ENCODE measurements around the gene RGSL1. TPM values are rescaled to one million over a fixed set of nuclear protein-coding genes. Genes with fewer than 3 reads are reported as not detected.
"Not testable (repeated sequence)": the region's sequence is repeated elsewhere in the genome, so short reads cannot be mapped to it uniquely, and the experiment has no call there.

RGSL1 gene
- total RNA-seq, 1 donor from 2014 or later: not detected

DNA sequence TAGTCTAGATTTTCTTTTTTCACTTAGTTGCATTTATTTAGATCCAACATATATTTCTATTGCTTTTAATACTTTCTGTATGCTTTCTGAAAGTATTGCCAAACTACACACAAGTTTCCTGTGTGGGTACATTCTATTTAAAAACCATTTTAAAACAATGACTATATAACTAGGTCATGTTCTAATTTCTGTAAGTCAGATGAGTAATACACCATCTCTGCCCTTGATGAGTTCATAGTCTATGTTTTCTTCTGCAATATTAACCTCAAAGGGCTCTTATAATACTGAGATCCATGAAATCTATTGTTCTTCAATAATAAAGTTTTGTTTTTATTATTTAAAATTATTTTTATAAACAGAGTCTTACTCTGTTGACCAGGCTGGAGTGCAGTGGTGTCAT is 70.8 kb downstream of the RGSL1 start:
- ATAC-seq: no peak
- intact Hi-C loops (cut with DNase I): no loop called here
- no peak for DNase-seq (ENCODE audit: low spot score)

DNA sequence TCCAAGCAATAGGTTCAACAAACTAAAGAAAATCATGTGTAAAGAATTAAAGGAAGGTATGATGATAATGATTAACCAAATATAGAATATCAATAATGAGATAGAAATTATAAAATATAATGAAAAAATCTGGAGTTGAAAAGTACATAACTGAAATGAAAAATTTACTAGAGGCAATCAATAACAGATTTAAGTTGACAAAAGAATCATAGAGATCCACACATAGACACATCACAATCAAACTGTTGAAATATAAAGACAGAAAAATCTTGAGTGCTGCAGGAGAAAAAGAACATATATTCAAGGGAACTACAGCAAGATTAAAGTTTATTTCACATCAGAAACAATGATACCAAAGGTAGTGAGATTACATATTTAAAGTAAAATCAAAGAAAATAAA is 75.4 kb downstream of the RGSL1 start:
- intact Hi-C loops (cut with DNase I): no loop called here
- ATAC-seq (no peak), DNase-seq (ENCODE audit: low spot score) (no peak)

DNA sequence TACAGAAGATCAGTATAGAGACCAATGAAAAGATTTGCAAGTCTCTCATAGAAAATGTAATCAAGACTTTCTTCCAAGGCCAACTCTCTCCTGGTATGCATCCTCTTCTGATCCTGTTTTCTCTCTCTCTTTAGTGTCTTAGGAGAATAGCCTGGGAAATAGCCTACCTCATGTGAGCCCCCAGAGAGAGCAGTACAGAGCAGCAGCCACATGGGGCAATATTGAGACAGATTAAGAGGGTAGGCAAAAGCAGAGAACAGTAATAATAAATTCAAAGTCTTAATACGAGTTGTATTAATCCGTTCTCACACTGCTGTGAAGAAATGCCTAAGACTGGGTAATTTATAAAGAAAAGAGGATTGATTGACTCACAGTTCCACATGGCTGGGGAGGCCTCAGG is 77.7 kb downstream of the RGSL1 start:
- DNase-seq (ENCODE audit: low spot score) (no peak), ATAC-seq (no peak)
- intact Hi-C loops (cut with DNase I): no loop called here

DNA sequence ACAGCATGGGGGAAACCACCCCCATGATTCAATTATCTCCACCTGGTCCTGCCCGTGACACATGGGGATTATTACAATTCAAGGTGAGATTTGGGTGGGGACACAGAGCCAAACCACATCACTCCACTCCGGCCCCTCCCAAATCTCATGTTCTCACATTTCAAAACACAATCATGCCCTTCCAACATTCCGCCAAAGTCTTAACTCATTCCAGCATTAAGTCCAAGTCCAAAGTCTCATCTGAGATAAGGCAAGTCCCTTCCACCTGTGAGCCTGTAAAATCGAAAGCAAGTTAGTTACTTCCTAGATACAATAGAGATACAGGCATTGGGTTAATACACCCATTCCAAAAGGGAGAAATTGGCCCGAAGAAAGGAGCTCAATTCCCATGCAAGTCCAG is 78.3 kb downstream of the RGSL1 start:
- ATAC-seq; DNase-seq (ENCODE audit: low spot score); intact Hi-C loops (cut with DNase I): not testable (repeated sequence)

DNA sequence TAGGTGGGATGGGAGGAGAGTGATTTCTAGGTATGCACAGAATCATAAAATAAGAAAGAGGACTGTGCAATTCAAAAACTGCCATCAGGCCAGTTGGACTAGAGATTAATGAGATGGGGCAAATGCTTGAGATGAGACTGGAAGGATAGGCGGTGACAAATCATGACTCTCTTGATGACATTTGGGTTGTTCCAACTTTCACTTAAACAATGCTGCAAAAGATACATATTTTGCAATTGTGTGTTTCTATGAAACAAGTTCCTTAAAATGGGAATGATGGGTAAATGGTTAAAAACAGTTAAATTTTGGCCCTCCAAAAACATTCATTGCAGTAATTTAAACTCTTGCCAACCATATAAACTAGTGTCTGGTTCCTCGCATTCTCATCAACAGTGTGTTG is 84.0 kb downstream of the RGSL1 start:
- no peak for ATAC-seq
- no peak for DNase-seq (ENCODE audit: low spot score)
- intact Hi-C loops (cut with DNase I): no loop called here

DNA sequence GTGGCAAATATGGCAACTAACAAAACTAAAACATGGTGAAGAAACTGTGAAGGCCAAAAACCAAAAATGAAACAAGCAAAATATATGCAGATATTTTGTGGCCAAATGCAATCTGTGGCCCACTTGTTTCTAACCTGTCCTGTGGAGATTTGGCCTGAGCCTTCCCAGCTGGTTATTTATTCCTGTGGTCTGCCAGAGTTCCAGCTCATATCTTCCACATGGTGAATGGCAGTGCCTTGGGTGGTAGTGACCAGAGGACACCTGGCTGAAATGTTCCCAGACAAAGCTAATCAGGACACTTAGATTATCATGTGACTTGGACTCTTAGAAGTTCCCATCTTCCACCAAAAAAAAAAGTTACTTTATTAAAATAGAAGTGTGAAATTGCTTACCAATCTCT is 99.4 kb downstream of the RGSL1 start:
- DNase-seq (ENCODE audit: low spot score): no peak
- ATAC-seq: no peak
- intact Hi-C loops (cut with DNase I): no loop called here

DNA sequence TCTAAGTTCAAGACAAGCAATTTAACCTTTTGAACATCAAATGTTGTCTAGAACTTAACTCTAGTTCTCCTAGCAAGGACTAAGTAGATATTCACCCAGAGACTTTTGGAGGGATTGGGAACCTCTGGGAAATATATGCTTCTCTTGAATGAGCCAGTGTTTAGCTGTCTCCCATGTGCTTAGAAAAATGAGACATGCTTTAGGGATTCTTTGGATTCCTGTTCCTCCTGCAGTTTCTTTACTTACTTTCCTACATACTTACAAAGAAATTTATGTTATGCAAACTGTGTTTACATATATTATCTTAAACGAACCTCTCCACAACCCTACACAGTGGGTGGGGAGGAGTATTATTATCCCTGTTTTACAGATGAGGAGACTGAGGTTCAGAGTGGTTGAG is 99.9 kb downstream of the RGSL1 start:
- DNase-seq (ENCODE audit: low spot score) (no peak), ATAC-seq (no peak)
- intact Hi-C loops (cut with DNase I): no loop called here

DNA sequence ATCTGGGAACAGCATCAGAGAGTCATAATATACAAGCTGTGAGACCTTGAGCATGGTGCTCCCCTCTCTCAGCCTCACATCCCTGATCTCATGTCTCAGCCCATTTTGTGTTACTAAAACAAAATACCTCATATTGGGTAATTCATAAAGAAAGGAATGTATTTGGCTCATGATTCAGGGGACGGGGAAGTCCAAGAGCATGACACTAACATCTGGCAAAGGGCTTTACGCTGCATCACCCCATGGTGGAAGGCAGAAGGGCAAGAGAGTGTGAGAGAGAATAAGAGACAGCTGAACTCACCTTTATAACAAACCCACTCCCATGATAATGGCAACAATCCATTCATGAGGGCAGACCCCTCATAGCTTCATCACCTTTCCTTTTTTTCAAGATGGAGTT is 102.6 kb downstream of the RGSL1 start:
- intact Hi-C loops (cut with DNase I): no loop called here
- DNase-seq (ENCODE audit: low spot score) (no peak), ATAC-seq (no peak)

DNA sequence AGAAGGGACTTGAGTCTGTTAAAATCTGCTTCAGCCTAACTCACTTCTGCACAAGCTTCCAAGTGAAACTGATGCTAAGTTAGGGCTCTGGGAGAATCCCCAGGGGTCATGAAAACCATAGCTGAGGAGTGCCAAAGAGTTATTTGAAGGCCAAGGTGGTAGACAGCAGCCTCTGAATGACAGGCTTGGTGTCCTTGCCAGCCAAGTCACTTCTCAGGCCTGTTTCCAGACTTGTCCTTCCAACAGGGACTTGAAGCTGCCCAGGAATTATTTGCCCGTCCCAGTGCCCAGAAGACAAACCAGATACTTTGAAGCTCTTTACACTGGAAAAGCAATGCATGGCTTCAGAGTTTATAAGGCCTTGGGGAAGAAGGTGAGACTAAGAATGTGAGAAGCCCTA is 105.5 kb downstream of the RGSL1 start:
- ATAC-seq: no peak
- intact Hi-C loops (cut with DNase I): no loop called here
- no peak for DNase-seq (ENCODE audit: low spot score)

DNA sequence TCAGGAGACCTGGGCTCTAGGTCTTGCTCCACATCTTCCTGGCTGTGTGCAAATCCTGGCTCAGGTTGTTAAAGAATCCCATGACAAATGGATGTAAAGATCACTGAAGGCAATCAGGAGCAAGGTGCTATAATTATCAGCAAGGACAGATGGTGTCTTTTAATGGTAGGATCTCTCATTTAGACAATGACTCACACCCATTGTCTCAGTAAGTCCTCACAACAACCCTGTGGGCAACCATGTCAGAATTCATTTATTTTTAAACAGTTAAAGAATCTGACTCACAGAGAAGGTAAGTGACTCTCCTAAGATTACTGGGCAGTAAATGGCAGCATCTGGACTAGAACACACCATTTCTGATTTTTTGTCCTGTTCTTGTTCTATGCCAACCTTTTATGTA is 106.3 kb downstream of the RGSL1 start:
- ATAC-seq (no peak), DNase-seq (ENCODE audit: low spot score) (no peak)
- intact Hi-C loops (cut with DNase I): no loop called here

DNA sequence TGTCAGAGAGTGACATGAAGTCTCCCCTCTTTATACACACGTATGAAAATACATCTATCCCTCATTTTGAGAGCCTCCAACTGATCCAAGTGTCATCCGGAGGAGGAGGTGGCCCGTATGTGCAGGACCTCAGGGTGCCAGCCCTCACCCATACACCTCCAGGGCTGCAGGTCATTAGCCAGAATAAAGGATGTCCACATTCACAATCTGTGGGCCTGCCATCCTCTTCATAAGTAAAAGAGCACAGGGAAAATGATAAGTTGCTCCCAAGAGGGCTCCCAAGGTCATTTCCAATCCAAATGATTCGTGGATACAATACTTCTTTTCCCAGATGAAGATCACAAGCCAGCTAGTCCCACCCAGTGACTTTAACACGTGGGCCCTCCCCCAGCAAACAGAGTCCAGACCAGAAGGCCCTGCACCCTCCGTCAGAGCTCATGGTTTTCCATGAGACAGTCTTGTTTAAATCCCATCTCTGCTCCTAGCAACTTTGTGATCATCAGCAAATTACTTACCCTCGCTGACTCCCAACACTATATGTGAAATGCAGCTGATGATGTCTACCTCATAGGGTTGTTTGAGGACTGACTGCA is 110.5 kb downstream of the RGSL1 start:
- intact Hi-C loops (cut with DNase I): no loop called here
- ATAC-seq (no peak), DNase-seq (ENCODE audit: low spot score) (no peak)

DNA sequence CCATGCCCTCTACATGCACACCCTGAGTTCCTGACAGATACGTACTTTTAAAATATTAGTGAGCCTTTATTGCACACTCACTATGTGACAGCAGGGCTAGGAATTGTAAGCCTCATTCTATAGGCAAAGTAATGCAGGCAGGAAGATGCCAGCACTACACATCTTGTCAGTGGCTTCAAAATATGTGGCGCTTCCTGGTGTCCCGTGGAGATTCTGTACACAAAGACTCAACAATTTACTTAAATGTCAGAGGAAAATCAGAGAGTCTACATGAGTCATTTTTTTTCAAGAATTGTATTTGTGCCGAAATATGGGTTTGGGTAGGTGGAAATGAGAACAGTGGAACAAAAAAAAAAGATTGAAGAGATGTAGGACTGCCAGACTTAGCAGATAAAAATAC is 111.5 kb downstream of the RGSL1 start:
- ATAC-seq (no peak), DNase-seq (ENCODE audit: low spot score) (no peak)
- intact Hi-C loops (cut with DNase I): no loop called here

DNA sequence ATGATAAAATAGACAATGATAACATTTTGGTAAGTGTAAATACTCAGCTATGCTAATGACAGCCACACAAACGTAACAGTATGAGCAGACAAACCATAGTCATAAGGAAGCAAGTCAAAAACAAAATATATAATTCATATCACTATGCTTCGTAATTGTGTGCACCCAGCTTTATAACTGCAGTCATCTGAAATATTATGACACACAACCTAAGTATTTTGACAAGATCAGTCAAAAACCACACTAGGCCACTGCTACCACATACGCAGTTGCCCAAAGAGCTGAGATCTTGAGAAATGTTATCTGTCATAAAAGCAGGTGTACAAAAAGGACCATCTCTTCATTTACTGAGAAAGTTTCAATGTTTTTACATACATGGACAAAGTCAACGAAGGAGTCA is 113.1 kb downstream of the RGSL1 start:
- intact Hi-C loops (cut with DNase I): no loop called here
- ATAC-seq: no peak
- no peak for DNase-seq (ENCODE audit: low spot score)

DNA sequence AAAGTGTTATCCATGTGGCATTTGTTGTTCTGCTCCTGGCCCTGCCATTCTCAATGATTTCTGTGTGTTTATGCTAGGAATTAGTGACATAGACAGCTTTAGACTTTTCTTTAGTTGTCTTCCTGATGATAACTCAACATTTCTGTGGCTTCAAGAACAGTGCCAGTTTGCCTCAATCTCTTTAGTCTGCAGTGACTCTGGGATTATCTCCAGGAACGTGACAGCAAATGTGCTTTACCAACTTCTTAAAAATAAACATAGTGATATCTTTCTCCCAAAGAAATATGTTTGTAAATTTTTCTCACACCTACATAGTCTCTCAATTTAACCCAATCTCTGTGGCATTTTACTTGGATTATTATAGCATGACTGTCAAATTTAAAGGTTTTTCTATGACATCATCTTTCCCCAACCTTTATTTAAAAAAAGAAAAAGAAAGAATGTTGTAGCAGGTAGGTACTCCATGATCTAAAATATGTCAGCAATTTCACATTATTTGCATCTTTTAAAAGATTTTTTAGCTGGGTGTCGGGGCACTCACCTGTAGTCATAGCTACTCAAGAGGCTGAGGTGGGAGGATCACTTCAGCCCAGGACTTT is 114.6 kb downstream of the RGSL1 start:
- DNase-seq (ENCODE audit: low spot score): no peak
- no peak for ATAC-seq
- intact Hi-C loops (cut with DNase I): no loop called here

DNA sequence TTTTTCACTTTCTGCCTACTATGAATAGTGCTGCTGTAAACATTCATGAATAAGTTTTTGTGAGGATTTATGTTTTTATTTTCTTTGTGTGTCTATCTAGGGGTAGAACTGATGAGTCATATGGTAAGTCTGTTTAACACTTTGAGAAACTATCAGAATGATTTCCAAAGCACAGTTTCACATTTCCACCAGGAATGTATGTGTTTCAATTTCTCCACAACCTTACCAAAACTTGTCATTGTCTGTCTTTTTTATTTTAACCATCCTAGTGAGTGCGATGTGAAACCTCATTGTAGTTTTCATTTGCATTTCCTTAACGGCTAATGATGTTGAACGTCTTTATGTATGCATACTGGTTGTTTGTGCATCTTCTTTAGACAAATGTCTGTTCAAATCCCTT is 115.6 kb downstream of the RGSL1 start:
- DNase-seq (ENCODE audit: low spot score) (no peak), ATAC-seq (no peak)
- intact Hi-C loops (cut with DNase I): no loop called here

DNA sequence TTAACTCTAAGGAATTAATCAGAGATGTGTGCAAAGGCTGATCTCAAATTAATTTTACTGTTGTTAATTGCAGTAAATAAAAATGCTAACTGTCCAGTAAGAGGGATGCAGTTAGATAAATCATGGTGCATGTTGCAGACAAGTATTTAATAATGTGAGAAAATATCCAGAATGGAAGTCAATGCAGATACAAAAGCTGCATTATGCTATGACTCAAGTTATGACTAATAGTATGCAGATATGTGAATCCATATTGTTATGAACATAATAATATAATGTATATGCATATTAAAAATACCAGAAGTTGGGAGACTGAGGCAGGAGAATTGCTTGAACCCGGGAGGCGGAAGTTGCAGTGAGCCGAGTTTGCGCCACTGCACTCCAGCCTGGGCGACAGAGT is 117.7 kb downstream of the RGSL1 start:
- intact Hi-C loops (cut with DNase I): no loop called here
- DNase-seq (ENCODE audit: low spot score): no peak
- no peak for ATAC-seq

DNA sequence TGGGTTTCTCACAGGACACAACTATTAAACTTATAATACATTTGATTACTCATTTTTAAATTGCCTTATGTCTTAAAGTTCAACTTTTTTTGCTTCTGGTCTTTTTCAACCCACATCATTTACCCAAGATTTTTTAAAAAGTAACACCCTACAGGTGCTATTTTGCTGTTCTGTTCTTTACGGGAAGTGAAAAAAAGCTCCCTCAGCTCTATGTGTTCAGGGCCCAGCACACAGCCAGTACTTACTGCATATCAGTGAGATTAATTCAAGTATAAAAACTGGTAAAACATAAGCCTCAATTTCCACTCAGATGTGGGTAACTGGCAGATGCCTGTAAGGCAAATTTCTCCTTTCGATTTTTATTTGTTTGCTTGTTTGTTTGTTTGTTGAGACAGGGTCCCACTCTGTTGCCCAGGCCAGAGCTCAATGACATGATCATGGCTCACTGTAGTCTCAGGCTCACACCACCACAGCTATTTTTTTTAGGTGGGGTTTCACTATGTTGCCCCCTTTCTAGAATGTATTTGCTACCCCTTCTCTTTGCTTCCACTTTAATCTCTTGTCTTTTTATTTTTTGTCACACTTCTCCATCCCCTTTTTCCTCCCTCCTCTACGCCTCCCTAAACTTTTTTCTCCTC is 118.8 kb downstream of the RGSL1 start:
- DNase-seq (ENCODE audit: low spot score): no peak
- ATAC-seq: no peak
- intact Hi-C loops (cut with DNase I): no loop called here

DNA sequence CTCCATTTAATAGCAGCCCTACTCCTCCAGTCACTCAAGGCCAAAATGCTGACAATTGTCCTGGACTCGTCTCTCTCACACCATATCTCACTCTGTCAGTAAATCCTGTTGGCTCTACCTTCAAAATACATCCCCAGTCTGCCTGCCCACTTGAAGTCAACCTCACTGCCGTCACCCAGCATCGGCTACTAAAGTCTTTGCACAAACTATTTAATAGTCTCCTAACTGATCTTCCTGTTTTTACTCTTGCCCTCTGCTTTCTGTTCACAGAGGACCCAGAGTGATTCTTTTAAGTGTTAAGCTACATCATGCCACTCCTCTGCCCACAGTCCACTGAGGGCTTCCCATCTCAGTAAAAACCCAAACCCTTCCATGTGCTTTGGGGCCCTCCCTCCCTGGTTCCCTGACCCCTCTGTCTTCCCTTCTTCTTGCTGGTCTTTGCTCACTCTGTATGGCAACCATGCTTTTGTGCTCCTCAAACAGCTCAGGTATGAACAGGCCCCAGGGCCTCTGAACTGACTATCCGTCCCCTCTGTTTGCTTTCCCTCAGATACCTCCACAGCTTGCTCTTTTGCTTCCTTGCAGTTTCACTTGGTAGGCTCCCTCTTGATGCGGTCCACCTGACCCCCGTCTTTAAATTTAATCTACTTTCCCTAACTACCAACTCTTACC is 120.1 kb downstream of the RGSL1 start:
- no peak for ATAC-seq
- DNase-seq (ENCODE audit: low spot score): no peak
- intact Hi-C loops (cut with DNase I): no loop called here

DNA sequence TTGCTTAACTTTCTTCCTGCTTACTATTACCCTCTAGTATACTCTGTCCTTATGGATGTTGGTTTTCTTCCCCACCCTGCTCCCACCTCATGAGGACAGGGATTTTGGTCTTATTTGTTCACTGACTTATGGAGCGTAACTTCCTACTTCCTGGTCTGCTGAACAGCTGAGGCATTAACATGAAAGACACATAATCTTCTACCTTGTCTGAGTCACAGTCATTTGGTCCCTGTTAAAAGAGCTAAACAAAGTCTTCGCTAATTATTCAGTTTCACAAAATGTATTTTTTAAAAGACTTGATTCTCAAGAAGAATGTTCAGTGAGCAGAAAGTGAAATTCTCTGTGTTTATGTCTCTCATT is 120.6 kb downstream of the RGSL1 start:
- intact Hi-C loops (cut with DNase I): no loop called here
- no peak for DNase-seq (ENCODE audit: low spot score)
- no peak for ATAC-seq

DNA sequence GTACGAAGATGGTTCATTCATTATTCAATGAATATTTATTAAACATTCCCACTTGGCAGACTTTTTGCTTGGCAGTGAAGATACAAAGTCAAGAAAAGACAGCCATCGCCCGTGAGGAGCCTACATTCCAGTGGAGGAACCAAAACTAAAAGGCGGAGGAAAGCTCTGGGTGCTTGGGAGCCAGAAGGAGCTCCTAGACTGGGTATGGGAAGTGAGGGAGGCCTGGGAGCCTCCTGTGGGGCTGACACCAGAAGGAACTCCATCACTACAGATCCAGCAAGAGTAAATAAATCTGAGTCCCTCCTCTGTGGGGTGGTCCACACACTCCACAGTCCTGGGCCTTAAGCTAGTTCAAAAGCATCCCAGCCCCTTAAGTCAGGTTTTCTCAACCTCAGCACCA is 124.2 kb downstream of the RGSL1 start:
- DNase-seq (ENCODE audit: low spot score) (no peak), ATAC-seq (no peak)
- intact Hi-C loops (cut with DNase I): no loop called here

Data from sciatic nerve (tissue), 2 donors.